Measurements from ENCODE around the gene UNC5A.
"Not testable (repeated sequence)": the region's sequence is repeated elsewhere in the genome, so short reads cannot be mapped to it uniquely, and the experiment has no call there.

DNA sequence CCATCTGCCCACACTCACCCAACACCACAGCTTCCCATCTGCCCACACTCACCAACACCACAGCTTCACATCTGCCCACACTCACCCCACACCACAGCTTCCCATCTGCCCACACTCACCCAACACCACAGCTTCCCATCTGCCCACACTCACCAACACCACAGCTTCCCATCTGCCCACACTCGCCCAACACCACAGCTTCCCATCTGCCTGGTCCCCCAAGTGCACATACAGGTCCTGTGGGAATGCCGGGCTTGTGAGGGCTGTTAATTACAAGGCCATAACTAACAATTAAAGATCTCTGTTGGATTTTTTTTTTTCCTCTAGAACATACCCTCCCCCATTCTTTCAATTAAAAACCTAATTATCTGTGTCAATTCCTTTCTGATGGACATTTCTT, 62.7 kb downstream of the UNC5A start:
- not testable (repeated sequence) for TF ChIP-seq POLR2A (IDR thresholded peaks at IDR 0.05; ENCODE audit: borderline replicate concordance, extremely low read depth, insufficient read depth, insufficient read length); MAX (IDR thresholded peaks at IDR 0.05); POLR2AphosphoS5 (IDR thresholded peaks at IDR 0.05; ENCODE audit: low read depth, low read length); SIN3A (IDR thresholded peaks at IDR 0.05; ENCODE audit: low read depth); SP1 (IDR thresholded peaks at IDR 0.05; ENCODE audit: low read depth); ZNF274 (IDR thresholded peaks at IDR 0.05; ENCODE audit: low read depth, low read length); RAD21 (IDR thresholded peaks at IDR 0.05; ENCODE audit: low read depth)
- TF ChIP-seq, protein P1, sequence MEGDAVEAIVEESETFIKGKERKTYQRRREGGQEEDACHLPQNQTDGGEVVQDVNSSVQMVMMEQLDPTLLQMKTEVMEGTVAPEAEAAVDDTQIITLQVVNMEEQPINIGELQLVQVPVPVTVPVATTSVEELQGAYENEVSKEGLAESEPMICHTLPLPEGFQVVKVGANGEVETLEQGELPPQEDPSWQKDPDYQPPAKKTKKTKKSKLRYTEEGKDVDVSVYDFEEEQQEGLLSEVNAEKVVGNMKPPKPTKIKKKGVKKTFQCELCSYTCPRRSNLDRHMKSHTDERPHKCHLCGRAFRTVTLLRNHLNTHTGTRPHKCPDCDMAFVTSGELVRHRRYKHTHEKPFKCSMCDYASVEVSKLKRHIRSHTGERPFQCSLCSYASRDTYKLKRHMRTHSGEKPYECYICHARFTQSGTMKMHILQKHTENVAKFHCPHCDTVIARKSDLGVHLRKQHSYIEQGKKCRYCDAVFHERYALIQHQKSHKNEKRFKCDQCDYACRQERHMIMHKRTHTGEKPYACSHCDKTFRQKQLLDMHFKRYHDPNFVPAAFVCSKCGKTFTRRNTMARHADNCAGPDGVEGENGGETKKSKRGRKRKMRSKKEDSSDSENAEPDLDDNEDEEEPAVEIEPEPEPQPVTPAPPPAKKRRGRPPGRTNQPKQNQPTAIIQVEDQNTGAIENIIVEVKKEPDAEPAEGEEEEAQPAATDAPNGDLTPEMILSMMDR (IDR thresholded peaks at IDR 0.05 in 2 of 3, conservative IDR thresholded peaks at IDR 0.05 in 1 of 3; ENCODE audit: borderline replicate concordance in 1 of 3, insufficient read depth in 1 of 3, low read depth in 2 of 3, low read length in 2 of 3) = not testable (repeated sequence)
